SK-N-SH treated with all-trans-retinoic acid at 6 μM for 48 hours (cell line): ENCODE data around the gene EP400.

Experiments
- ARNTL ChIP-seq: fragments of 450-650 bp; formaldehyde crosslinking; IDR thresholded peaks from 2 replicates; pipeline ENCODE4 v1.5.0; 2020; ENCODE audit warnings: low read depth, mild to moderate bottlenecking, moderate library complexity, borderline replicate concordance
- SNAI2 ChIP-seq: fragments of 250-450 bp; sonication (Bioruptor Pico); IDR thresholded peaks from 2 replicates; pipeline ENCODE4 v1.5.0; 2020; ENCODE audit warnings: mild to moderate bottlenecking, moderate library complexity
- ZC3H10 ChIP-seq: fragments of 250-450 bp; sonication (Bioruptor Pico); IDR thresholded peaks from 2 replicates; pipeline ENCODE4 v1.5.1; 2021; ENCODE audit warnings: mild to moderate bottlenecking, moderate library complexity
- ZFP3 ChIP-seq: fragments of 250-450 bp; sonication (Bioruptor Pico); IDR thresholded peaks from 2 replicates; pipeline ENCODE4 v1.5.0; 2020; ENCODE audit warnings: mild to moderate bottlenecking, moderate library complexity
- ZFP30 ChIP-seq: fragments of 450-650 bp; formaldehyde crosslinking; IDR thresholded peaks from 2 replicates; pipeline ENCODE4 v1.5.0; 2022; ENCODE audit warnings: mild to moderate bottlenecking, moderate library complexity

- TF ChIP-seq ZFP3 (CRISPR knock-in tag) (no peak), SNAI2 (CRISPR knock-in tag) (no peak), ZFP30 (CRISPR knock-in tag) (no peak), ARNTL (no peak), ZC3H10 (CRISPR knock-in tag) (no peak)
These were observed 6.4 kb upstream of the EP400 start for GRCh38 chr12:131943389-131943788.
